HUES48 (cell line): ENCODE data around the gene CHST5.
"Not testable (repeated sequence)": the region's sequence is repeated elsewhere in the genome, so short reads cannot be mapped to it uniquely, and the experiment has no call there.

Experiments
- H3K27ac ChIP-seq: one replicate; pipeline ENCODE4 v1.7.0; 2013; ENCODE audit warnings: low read depth, low read length, inconsistent platforms
- H3K27me3 ChIP-seq: 2 replicates; pipeline ENCODE4 v1.6.1; 2013; ENCODE audit warnings: mild to moderate bottlenecking, low read length; ENCODE audit not compliant: control insufficient read depth, insufficient read depth
- H3K36me3 ChIP-seq: 2 replicates; pipeline ENCODE4 v1.6.1; 2013; ENCODE audit warnings: low read length; ENCODE audit not compliant: control insufficient read depth, insufficient read depth
- H3K4me1 ChIP-seq: 2 replicates; pipeline ENCODE4 v1.6.1; 2013; ENCODE audit warnings: mild to moderate bottlenecking, low read length; ENCODE audit not compliant: control insufficient read depth, insufficient read depth
- H3K4me3 ChIP-seq: 2 replicates; pipeline ENCODE4 v1.5.1; 2013; ENCODE audit warnings: mild to moderate bottlenecking, low read depth, low read length
- H3K9ac ChIP-seq: 2 replicates; pipeline ENCODE4 v1.6.1; 2013; ENCODE audit warnings: mild to moderate bottlenecking, low read depth, low read length, moderate library complexity
- H3K9me3 ChIP-seq: 2 replicates; pipeline ENCODE4 v1.6.1; 2013; ENCODE audit warnings: low read length; ENCODE audit not compliant: control insufficient read depth, insufficient read depth

The CHST5 gene

DNA sequence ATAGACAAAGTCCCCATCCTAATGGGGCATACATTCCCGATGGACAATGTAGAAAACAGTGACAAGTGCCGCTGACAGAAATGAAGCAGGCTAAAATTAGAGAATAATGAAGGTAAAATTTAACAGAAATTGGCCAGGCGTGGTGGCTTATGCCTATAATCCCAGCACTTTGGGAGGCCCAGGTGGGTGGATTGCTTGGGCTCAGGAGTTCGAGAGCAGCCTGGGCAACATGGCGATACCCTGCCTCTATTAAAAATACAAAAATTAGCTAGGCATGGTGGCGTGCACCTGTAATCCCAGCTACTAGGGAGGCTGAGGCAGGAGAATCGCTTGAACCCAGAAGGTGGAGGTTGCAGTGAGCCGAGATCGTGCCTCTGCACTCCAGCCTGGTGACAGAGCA, 12.5 kb upstream of the CHST5 start:
- H3K4me1 ChIP-seq, H3K9me3 ChIP-seq, H3K27me3 ChIP-seq, H3K27ac ChIP-seq, H3K4me3 ChIP-seq, H3K36me3 ChIP-seq, H3K9ac ChIP-seq: not testable (repeated sequence)

DNA sequence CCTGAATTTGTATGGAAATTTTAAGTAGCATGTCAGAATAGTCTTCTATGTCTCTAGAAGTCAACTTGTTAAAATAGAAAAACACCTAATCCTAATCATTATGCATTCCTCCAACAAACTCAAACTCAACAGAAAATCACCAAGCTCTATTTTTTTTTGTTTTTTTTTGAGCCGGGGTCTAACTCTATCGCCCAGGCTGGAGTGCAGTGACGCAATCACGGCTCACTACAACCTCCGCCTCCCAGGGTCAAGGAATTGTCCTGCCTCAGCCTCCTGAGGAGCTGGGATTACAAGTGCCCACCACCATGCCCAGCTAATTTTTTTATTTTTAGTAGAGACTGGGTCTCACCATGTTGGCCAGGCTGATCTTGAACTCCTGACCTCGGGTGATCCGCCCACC, 10.4 kb upstream of the CHST5 start:
- Histone ChIP-seq H3K27me3 (no peaks in the 10 kb centered on the region), H3K36me3 (0 out of 2 replicates have a peak, but pooled peaks cover 3% of the 10 kb centered on the region), H3K27ac (no peak overlapping the region), H3K4me1 (peaks cover 3% of the 10 kb centered on the region; the same call in 1 of the 2 replicates), H3K9me3 (no peaks in the 10 kb centered on the region), H3K9ac (no peak overlapping the region), H3K4me3 (no peak overlapping the region)

DNA sequence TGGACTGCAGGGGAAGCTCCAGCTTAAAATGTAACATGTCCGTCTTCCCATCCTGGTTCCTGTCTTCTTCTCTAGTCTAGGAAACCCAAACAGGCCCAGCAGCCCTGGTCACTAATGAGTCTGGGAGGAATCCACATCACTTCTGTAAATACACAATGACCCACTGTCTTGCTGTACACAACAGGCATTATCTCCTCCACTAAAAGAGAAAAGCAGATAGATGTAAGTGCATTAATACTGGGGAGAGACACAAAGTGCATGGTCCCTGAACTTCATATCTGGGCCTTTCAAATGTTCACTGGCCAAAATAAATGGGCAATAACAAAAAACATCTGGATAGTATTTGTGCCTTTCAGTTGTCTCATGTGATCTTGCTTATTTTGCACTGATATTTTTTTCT, 10.0 kb upstream of the CHST5 start:
- H3K9me3 ChIP-seq, H3K27ac ChIP-seq, H3K4me3 ChIP-seq, H3K27me3 ChIP-seq, H3K4me1 ChIP-seq, H3K9ac ChIP-seq, H3K36me3 ChIP-seq: not testable (repeated sequence)

DNA sequence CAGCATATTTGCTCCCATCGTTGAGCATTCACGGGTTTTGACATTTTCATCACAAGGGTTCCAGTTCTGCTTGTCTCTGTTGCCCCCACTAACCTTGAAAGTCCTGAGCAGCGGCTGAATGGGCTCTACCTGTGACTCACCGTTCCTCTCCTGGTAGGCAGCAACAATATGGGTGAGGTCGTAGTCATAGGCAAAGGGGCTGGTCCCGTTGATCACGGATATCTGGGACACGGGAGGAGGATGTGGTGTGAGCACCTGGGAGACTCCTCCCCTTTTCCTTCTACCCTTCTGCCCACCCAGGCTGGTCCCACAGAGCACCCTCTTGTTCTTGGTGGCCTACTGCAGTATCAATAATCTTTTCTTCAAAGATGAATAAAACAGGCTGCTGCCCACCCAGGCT, 6.6 kb upstream of the CHST5 start:
- H3K36me3 ChIP-seq, H3K4me3 ChIP-seq, H3K4me1 ChIP-seq, H3K9me3 ChIP-seq, H3K9ac ChIP-seq, H3K27ac ChIP-seq, H3K27me3 ChIP-seq: not testable (repeated sequence)

DNA sequence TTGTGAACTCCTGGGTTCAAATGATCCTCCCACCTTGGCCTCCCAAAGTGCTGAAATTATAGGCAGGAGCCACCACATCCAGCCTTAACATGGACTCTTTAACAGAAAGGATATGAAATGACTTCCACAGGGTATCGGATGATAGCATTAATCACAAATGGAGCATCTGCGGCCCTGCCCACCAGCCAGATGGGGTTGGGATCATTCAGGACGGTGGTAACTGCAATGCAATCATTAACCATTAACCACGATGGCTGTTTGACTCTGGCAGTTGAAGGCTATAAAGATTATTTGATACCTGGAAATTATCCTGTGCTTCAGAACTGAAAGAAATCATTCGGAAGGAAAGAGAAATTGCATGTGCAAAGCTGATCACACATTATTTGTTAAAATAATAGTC, 5.3 kb upstream of the CHST5 start:
- H3K27me3 ChIP-seq, result no peaks in the 10 kb centered on the region
- H3K36me3 ChIP-seq, result 0 out of 2 replicates have a peak, but pooled peaks cover 3% of the 10 kb centered on the region
- no peak overlapping the region for H3K27ac ChIP-seq
- H3K4me1 ChIP-seq, result no peaks in the 10 kb centered on the region
- no peaks in the 10 kb centered on the region for H3K9me3 ChIP-seq
- no peak overlapping the region for H3K9ac ChIP-seq
- no peak overlapping the region for H3K4me3 ChIP-seq

DNA sequence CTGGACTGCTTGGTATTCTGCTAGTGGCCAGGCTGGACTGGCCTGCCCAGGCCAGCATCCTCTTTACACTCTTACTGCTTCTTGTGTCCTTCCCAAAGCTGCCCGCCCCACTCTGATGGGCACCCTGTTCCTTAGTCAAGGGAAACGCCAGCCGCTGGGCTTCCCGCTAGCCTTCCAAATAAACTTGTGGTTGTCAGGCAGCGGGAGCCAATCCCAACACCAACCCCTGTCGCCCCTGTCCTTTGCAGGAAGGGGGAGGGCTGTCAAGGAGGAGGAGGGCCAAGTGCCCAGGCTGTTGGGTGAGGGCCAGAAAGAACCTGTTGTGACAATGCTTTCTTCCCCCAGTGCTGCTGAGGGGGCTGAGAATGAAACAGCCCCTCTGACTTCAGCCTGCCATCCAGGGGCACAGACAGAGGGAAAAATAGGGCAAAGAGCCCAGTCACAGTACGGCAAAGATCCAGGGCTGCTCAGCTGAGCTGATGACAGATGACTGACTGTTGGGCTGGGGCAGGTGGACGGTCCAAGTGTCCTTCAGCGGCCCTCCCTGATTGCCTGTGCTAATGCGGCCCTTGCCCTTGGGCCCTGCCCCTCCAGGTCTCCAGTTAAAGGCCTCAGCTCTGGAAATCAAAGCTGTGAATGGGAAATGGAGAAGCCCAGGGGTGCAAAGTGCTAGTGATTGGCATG, 3.1 kb upstream of the CHST5 start:
- H3K36me3 ChIP-seq, H3K4me1 ChIP-seq, H3K9me3 ChIP-seq, H3K27ac ChIP-seq, H3K4me3 ChIP-seq, H3K27me3 ChIP-seq, H3K9ac ChIP-seq: not testable (repeated sequence)

DNA sequence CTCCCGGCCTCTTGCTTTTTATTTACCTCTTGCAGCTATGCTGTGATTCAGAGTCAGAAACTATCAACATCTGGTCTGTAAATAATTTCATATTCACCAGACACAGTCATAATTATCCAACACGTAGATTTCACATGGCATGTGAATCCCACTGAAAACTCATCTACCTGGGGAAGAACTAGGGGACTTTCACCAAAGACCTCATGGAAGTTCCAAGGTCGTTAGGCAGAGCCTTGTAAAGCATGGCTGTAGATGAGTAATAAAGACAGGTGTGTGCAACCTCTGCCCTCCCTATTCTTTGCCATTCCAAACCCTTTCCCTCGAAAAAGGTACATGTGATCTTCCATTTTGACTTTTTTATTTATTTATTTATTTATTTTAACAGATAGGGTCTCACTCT, 1.9 kb upstream of the CHST5 start:
- H3K4me1 ChIP-seq, result no peaks in the 10 kb centered on the region
- no peak overlapping the region for H3K27ac ChIP-seq
- no peaks in the 10 kb centered on the region for H3K36me3 ChIP-seq
- H3K9ac ChIP-seq, result no peak overlapping the region
- H3K9me3 ChIP-seq, result no peaks in the 10 kb centered on the region
- H3K4me3 ChIP-seq, result no peak overlapping the region
- H3K27me3 ChIP-seq, result no peaks in the 10 kb centered on the region

DNA sequence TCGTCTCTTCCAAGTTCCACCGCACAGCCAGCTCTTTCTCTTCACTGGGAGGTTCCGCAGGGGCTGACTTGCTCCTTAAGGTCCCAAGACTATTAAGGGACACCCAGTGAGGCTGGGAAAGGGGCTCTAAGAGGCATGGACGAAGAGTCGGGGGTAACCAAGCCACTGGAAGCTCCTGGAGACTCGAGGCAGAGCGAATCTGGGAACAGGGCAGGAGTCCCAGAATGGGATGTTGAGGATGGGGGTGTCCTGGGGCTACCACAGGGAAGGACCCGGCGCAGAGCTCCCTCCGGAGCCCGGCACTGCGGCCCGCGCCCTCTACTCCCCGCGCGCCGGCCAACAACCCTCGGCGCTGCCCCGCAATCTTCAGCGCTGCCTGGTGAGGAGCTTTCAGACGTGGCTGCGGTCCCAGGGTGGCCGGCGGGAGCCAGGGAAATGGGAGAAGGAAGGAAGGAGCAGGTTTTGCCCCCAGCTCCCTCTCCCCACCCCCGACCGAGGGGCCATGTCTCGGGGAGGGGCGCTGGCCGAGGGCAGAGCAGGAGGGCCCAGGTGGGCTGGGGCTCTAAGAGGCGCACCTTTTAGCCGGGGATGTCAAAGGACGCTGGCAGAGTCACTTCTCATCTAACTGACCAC, 581 bp downstream of the CHST5 start:
- Histone ChIP-seq H3K27me3 (no peaks in the 10 kb centered on the region), H3K9ac (no peak overlapping the region)

DNA sequence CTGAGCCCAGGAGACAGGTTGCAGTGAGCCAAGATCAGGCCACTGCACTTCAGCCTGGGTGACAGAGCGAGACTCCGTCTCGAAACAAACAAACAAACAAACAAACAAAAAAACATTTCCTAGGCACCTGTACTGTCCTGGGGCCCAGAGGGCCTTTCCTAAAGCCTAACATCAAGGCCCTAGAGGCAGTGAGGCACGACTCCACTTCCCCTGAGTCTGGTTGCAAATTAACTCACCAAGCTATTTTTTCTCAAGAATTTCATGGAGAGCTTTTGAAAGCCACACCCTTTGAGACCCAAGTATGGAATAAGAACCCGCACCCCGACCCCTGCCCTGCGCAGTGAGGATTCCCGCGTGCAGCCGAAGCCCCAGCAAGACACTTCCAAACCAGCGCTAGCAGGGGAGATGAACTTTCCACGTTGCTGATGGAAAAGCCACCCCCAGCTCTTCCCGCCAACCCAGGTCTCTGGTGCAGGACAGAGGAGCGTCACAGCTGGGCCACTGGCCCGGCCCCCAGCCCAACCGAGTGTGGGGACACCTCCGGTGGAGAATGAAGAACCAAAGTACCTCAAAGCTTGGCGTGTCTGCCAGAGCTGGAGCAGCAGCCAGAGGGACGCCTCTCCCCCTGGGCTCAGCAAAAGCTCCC, 1.2 kb downstream of the CHST5 start:
- Histone ChIP-seq H3K4me3 (no peak overlapping the region), H3K9ac (no peak overlapping the region), H3K9me3 (no peaks in the 10 kb centered on the region), H3K36me3 (no peaks in the 10 kb centered on the region), H3K4me1 (no peaks in the 10 kb centered on the region), H3K27ac (no peak overlapping the region), H3K27me3 (no peaks in the 10 kb centered on the region)

More for the DNA sequence above, 581 bp downstream of the CHST5 start:
- no peaks in the 10 kb centered on the region for H3K9me3 ChIP-seq
- no peaks in the 10 kb centered on the region for H3K36me3 ChIP-seq
- no peak overlapping the region for H3K4me3 ChIP-seq
- H3K4me1 ChIP-seq, result no peaks in the 10 kb centered on the region
- no peak overlapping the region for H3K27ac ChIP-seq

DNA sequence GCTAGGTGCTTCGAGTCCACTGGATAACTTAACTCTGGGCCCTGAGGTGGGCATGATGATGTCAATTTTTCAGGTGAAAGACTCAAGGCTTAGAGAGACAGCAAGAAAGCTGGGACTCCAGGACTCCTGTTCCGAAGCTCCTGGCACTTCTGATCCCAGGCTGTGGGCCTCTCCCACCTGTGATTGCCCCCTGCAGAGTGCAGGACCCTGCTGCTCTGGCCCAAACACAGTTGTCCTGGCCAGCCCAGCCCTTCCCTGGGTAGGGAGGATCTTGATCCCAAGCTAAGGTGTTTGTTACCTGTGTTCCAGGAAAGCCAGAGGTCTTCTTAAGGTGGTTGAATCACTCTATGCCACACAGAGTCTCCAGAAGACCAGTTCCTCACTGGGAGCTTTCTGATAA, 3.1 kb downstream of the CHST5 start:
- H3K9me3 ChIP-seq, result no peaks in the 10 kb centered on the region
- H3K36me3 ChIP-seq, result no peaks in the 10 kb centered on the region
- no peaks in the 10 kb centered on the region for H3K4me1 ChIP-seq
- H3K9ac ChIP-seq, result no peak overlapping the region
- no peaks in the 10 kb centered on the region for H3K27me3 ChIP-seq
- H3K27ac ChIP-seq, result no peak overlapping the region
- H3K4me3 ChIP-seq, result no peak overlapping the region

DNA sequence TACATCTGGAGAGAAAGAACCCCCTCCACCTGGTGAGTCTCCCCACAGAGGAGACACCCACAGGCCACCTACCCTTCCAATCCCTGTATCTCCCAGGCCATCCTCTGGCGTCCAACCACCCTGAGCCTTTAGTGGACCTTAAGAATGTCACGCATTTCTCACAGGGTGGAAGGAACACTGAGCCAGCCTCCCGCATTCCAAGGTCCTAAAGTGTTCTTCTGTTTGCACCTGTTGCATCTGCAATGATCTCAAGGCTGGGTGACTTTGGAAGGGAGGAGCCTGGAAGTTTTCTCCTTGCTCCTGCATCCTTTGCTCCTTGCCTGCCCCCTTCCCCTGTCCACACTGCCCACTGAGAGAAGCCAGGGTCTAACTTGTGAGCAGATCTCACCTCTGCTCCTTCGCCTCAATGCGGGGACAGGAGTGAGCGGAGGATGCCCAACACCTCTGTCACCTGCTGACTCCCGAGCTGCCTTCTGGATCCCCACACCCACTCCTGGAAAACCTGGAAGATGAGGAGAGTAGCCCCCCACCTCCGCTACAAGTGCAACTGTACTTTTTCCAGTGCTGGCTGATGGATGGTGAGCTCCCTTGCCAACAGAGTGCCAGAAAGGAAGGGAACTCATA, 3.7 kb downstream of the CHST5 start:
- Histone ChIP-seq H3K9ac (no peak overlapping the region), H3K27ac (no peak overlapping the region), H3K9me3 (no peaks in the 10 kb centered on the region), H3K27me3 (no peaks in the 10 kb centered on the region), H3K36me3 (no peaks in the 10 kb centered on the region), H3K4me1 (no peaks in the 10 kb centered on the region), H3K4me3 (no peak overlapping the region)
